Aorta (tissue), 5 donors: ENCODE measurements around the gene PTGER2. TPM values are rescaled to one million over a fixed set of nuclear protein-coding genes. Genes with fewer than 3 reads are reported as not detected.

Source experiments
- ATAC-seq: fragments of 200-7000 bp; cut with Tn5 transposase; one replicate; pipeline ENCODE4 v1.9.1; 2022; ENCODE audit warnings: moderate library complexity; ENCODE audit not compliant: low FRiP score
- DNase-seq, 2 donors: peaks; one replicate each; pipeline ENCODE4 v3.0.0-alpha.2; 2020
- H3K27ac ChIP-seq, 2 donors: one replicate each; pipeline ENCODE4 v1.5.1; 2013; ENCODE audit warnings: low read length in 2 of 2, mild to moderate bottlenecking in 2 of 2, moderate library complexity in 2 of 2, control low read depth in 1 of 2, inconsistent platforms in 1 of 2, low read depth in 1 of 2
- H3K27me3 ChIP-seq, 2 donors: one replicate each; pipeline ENCODE4 v1.6.1; 2013; ENCODE audit warnings: control low read depth in 1 of 2, low read length in 1 of 2, mild to moderate bottlenecking in 1 of 2, moderate library complexity in 1 of 2; ENCODE audit not compliant: insufficient read depth in 2 of 2, control insufficient read depth in 1 of 2
- H3K36me3 ChIP-seq, 2 donors: one replicate each; pipeline ENCODE4 v1.6.1; 2013; ENCODE audit warnings: control low read depth in 1 of 2, low read length in 1 of 2, mild to moderate bottlenecking in 1 of 2; ENCODE audit not compliant: insufficient read depth in 2 of 2, control insufficient read depth in 1 of 2
- H3K4me1 ChIP-seq, 2 donors: one replicate each; pipeline ENCODE4 v1.6.1; 2013; ENCODE audit warnings: low read length in 2 of 2, control low read depth in 1 of 2, mild to moderate bottlenecking in 1 of 2, moderate library complexity in 1 of 2; ENCODE audit not compliant: insufficient read depth in 2 of 2, control insufficient read depth in 1 of 2
- H3K4me3 ChIP-seq, 2 donors: one replicate each; pipeline ENCODE4 v1.5.1; 2013; ENCODE audit warnings: low read length in 2 of 2, control low read depth in 1 of 2, mild to moderate bottlenecking in 1 of 2
- H3K9me3 ChIP-seq: one replicate; pipeline ENCODE4 v1.6.1; 2013; ENCODE audit warnings: mild to moderate bottlenecking, low read length; ENCODE audit not compliant: control insufficient read depth
- WGBS, 2 donors: extraction: QIAGEN DNeasy Blood & Tissue Kit; methylation state at CpG; one replicate each; pipeline ENCODE4 v1.1.7; 2013; 5-methylcytosine and 5-hydroxymethylcytosine counted together
- intact Hi-C, 2 donors: fragments of 100-400 bp; cut with DNase I; formaldehyde crosslinking; loops; one replicate each; pipeline versions ENCODE4 v1.14.2 to v1.15.0; 2022
- polyA plus RNA-seq, 2 donors: library from polyadenylated mRNA; stranded (reverse); fragments of 200-250 nt; gene quantifications; one replicate each; pipeline ENCODE4 v1.2.3, GENCODE V29; 2013
- total RNA-seq, 2 donors: library from RNA; stranded (reverse); fragmentation: NEBNext Ultra II Directional; extraction: Animal tissue kit (Norgen Biotek cat#: 25700); gene quantifications; one replicate each; pipeline ENCODE4 v1.2.1, GENCODE V29; 2021
- donor health status: healthy with polysubstance abuse.
- donor health status: Bipolar disorder and iron deficiency.
- donor health status: DM: no; HTN: no; CAD: no.
- donor health status: DM: no; HTN: no; CAD: no.
- donor health status: DM: yes; HTN: yes; CAD: no.

PTGER2 gene
- total and polyA plus RNA-seq, 4 donors = 0.38 to 5.1 (median 2.6) TPM

DNA sequence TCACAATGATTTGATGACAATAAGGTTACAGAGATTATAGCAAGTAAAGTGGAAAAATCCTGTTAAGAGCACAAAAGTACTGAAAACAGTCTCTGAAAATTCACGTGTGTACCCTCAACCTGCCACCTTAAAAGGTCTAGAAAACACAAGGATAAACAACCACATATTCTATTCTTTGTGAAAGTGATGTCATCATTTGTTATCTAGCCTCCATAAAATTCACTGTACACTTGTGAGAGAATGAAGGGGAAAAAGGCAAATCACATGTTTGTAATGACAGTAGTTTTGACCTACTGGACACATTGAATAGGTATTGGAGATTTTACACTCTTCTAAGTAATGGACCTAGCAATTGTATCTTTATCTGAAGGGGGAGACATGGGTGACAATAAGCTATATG is 42.6 kb upstream of the PTGER2 start:
- Histone ChIP-seq H3K27ac (no peak overlapping the region), H3K27me3 (no peaks in the 10 kb centered on the region), H3K4me3 (no peak overlapping the region), H3K9me3 (no peaks in the 10 kb centered on the region), H3K4me1 (no peaks in the 10 kb centered on the region), H3K36me3 (no peaks in the 10 kb centered on the region)
- intact Hi-C loops = no loop called here
- 90 to 92% methylated on average over 1 of the region's 1 CpG for WGBS, 2 donors
- ATAC-seq (no peak), DNase-seq (no peak)

DNA sequence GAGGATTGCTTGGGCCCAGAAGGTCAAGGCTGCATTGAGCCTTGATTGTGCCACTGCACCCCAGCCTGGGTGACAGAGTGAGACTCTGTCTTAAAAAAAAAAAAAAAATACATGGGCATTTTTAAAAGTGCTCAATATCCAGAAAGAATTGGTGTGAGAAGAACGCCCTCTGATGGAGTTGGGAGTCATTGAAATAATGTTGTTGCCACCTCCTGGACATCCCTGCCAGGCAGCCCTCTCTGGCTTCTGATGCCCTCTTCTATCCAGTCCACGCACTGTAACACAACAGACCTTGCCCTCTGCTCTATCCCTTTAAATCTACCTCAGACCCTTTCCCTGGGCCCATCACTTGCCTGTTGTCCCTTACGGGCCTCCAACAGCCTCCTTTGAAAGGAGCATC is 41.7 kb upstream of the PTGER2 start:
- no peaks in the 10 kb centered on the region for H3K36me3 ChIP-seq
- no peak overlapping the region for H3K4me3 ChIP-seq
- intact Hi-C loops = no loop called here
- H3K9me3 ChIP-seq = no peaks in the 10 kb centered on the region
- no peak overlapping the region for H3K27ac ChIP-seq
- DNase-seq (no peak), ATAC-seq (no peak)
- H3K4me1 ChIP-seq = no peaks in the 10 kb centered on the region
- 72 to 89% methylated on average over 3 of the region's 3 CpGs for WGBS, 2 donors
- H3K27me3 ChIP-seq = no peaks in the 10 kb centered on the region

DNA sequence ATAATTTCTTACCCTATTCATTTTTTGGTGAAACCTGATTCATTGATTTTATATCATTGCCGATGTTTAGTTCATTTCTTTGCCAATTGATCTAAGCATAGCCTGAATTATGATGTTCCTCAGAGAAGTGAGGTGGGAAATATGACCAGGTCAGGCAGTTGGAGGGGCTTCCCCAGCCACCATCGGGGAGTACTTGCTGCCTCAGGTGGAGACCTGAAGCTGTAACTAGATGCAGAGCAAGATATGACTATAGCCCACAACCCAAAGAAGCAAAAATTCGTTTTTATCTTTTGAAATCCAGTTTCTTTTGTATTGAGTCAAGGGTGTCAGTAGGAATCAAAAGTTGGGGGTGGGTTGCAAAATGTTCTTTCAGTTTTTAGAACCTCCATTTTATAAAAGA is 38.7 kb upstream of the PTGER2 start:
- intact Hi-C loops = no loop called here
- no peak overlapping the region for H3K4me3 ChIP-seq
- ATAC-seq (no peak), DNase-seq (no peak)
- no peaks in the 10 kb centered on the region for H3K9me3 ChIP-seq
- H3K4me1 ChIP-seq = peaks cover 0 to 1% of the 10 kb centered on the region in 2 donors
- no peaks in the 10 kb centered on the region for H3K27me3 ChIP-seq
- 58 to 60% methylated on average over 3 of the region's 3 CpGs for WGBS, 2 donors
- no peaks in the 10 kb centered on the region for H3K36me3 ChIP-seq
- H3K27ac ChIP-seq = no peak overlapping the region

DNA sequence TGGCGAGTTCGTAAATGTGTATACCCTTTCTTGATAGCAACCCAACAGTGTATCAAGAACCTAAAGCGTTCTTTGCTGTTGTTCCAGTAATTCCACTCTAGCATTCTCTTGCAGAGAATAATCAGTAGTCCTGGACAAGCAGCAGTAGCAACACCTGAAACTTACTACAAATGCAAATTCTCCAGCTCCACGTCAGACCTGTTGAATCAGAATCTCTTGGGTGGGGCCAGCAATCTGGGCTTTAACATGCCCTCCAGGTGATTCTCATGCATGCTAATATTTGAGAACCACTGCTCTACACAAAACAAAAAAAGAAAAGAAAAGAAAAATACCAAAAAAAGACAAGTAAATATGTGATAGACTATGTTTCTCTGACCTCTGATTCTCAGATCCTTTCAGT is 36.6 kb upstream of the PTGER2 start:
- ATAC-seq (no peak), DNase-seq (no peak)
- no peaks in the 10 kb centered on the region for H3K36me3 ChIP-seq
- WGBS, 2 donors = 83 to 92% methylated on average over 4 of the region's 4 CpGs
- no peaks in the 10 kb centered on the region for H3K27me3 ChIP-seq
- H3K4me3 ChIP-seq = no peak overlapping the region
- intact Hi-C loops = no loop called here
- no peaks in the 10 kb centered on the region for H3K9me3 ChIP-seq
- H3K4me1 ChIP-seq = peaks cover 0 to 1% of the 10 kb centered on the region in 2 donors
- H3K27ac ChIP-seq = no peak overlapping the region

DNA sequence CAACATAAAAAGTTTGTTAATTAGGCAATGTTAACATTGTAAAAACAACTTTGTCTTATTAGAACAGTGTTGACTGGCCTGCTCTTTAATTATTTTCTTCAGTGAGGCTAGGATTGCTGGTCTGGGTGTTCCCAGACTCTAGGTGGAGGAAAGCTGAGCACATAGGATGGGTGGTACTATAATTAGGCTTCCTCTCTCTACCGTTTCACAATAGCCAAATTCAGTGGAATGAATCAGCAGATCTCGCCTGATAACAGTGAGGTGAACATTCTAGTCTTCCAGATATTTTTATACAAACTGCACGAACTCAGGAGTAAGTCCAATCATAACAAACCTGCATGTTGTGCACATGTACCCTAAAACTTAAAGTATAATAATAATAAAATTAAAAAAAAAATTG is 34.7 kb upstream of the PTGER2 start:
- intact Hi-C loops = no loop called here
- Histone ChIP-seq H3K36me3 (no peaks in the 10 kb centered on the region), H3K9me3 (no peaks in the 10 kb centered on the region)

DNA sequence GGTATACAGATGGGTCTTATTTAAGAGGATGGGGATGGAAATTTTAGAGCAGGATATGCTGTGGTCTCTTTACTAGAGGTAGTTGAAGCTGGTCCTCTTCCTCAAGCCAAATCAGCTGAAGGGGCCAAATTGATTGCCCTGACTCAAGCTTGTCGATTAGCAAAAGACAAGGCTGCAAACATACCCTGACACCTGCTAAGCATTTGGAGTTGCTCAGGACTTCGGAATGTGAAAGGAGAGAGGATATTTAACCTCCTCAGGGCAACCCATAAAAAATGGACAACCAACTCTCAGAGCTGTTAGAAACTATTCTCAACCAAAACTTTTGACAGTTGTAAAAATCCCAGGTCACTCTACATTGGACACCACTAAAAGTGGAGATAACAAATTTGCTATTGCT is 31.0 kb upstream of the PTGER2 start:
- H3K27me3 ChIP-seq = no peaks in the 10 kb centered on the region
- no peak overlapping the region for H3K4me3 ChIP-seq
- WGBS, 2 donors = 78 to 87% methylated on average over 2 of the region's 2 CpGs
- DNase-seq (no peak), ATAC-seq (no peak)
- intact Hi-C loops = no loop called here
- H3K27ac ChIP-seq = no peak overlapping the region
- H3K9me3 ChIP-seq = peaks cover 1% of the 10 kb centered on the region
- no peaks in the 10 kb centered on the region for H3K36me3 ChIP-seq
- H3K4me1 ChIP-seq = peaks cover 0 to 1% of the 10 kb centered on the region in 2 donors

More for the DNA sequence above, 34.7 kb upstream of the PTGER2 start:
- Histone ChIP-seq H3K27me3 (no peaks in the 10 kb centered on the region), H3K4me1 (peaks cover 0 to 1% of the 10 kb centered on the region in 2 donors), H3K4me3 (no peak overlapping the region), H3K27ac (no peak overlapping the region)
- WGBS, 2 donors = 11 to 13% methylated on average over 3 of the region's 3 CpGs
- no peak for DNase-seq
- no peak for ATAC-seq

DNA sequence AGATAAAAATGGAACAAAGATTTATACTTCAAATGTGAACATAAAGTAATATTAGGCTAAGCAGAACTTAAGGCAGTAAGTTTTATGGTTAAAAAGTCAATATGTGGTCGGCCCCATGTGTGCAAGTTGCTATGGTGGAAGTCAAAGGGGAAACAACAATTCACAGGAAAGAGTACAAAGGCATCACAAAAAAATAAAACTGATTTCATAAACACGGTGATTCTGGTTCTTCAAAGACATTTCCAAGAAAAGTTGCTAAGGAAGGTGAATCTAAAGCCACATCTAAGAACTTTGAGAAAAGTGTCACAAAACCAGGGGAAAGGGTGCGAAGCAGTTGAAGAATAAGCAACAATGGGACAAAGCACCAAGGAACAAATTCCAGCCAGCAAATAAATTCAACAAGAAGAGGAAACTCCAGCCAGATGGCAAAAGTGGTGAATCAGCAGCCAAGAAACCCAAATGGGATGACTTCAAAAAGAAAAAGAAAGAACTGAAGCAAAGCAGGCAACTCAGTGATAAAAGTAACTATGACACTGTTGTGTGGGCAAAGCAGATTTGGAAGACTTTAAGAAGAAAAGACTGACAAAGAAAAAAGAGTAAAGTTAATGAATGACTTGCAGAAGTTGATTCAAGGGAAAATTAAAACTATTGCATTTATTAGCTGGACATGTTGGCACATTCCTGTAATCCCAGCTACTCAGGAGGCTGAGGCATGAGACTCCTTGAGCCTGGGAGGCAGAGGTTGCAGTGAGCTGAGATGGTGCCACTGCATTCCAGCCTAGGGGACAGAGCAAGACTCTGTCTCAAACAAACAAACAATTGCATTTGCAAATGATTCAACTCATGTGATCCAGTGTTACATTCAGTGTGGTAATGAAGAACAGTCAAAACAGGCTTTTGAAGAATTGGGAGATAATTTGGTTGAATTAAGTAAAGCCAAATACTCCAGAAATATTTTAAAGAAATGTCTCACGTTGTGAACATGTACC is 27.2 kb upstream of the PTGER2 start:
- ATAC-seq = no peak

DNA sequence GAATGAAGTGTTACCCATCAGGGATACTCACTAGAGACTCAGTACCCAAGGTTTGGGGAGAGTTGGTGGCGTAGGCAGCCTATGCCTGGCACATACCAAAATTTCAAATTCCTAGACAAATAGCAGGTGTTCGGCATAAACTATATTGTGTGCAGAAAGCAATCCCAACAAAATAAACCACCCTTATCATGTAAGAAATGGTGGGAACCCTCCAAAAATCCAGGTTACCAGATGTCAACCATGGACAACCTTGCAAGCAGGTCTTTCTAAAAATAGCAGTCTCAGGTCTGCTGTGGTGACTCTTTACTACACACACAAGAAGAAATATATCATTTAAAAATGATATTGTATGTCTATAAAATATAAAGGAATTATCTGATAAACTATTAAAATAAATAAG is 17.7 kb upstream of the PTGER2 start:
- Histone ChIP-seq H3K4me1 (no peaks in the 10 kb centered on the region), H3K27ac (no peak overlapping the region), H3K4me3 (no peak overlapping the region), H3K9me3 (no peaks in the 10 kb centered on the region), H3K36me3 (no peaks in the 10 kb centered on the region), H3K27me3 (no peaks in the 10 kb centered on the region)
- intact Hi-C loops = loop anchor here in 1 of 2 donors (5.0 kb wide), 1 partner anchor 176 kb away; no protein-coding TSS in a partner anchor
- ATAC-seq (no peak), DNase-seq (no peak)
- WGBS, 2 donors = 85 to 86% methylated on average over 2 of the region's 2 CpGs

More for the DNA sequence above, 27.2 kb upstream of the PTGER2 start:
- H3K36me3 ChIP-seq = no peaks in the 10 kb centered on the region
- no peaks in the 10 kb centered on the region for H3K27me3 ChIP-seq
- no peak overlapping the region for H3K27ac ChIP-seq
- DNase-seq = no peak
- H3K4me1 ChIP-seq = no peaks in the 10 kb centered on the region
- intact Hi-C loops = no loop called here
- peaks cover 3% of the 10 kb centered on the region for H3K9me3 ChIP-seq
- H3K4me3 ChIP-seq = no peak overlapping the region
- 66 to 71% methylated on average over 4 of the region's 4 CpGs for WGBS, 2 donors

DNA sequence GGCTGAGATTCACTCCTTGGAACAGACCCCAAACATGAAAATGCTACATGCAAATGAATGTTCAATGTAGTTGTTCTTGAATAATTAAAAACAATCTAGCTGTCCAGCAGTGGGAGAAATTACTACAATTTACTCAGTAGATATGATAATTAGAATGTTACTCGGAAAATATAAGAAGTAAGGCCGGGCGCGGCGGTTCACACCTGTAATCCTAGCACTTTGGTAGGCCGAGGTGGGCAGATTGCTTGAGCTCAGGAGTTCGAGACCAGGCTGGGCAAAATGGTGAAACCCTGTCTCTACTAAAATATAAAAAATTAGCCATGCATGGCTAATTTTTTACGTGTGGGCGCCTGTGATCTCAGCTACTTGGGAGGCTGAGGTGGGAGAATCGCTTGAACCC is 15.3 kb upstream of the PTGER2 start:
- no peaks in the 10 kb centered on the region for H3K4me1 ChIP-seq
- H3K9me3 ChIP-seq = no peaks in the 10 kb centered on the region
- WGBS, 2 donors = 92 to 94% methylated on average over 10 of the region's 10 CpGs
- no peak overlapping the region for H3K27ac ChIP-seq
- ATAC-seq (no peak), DNase-seq (no peak)
- H3K36me3 ChIP-seq = no peaks in the 10 kb centered on the region
- no peaks in the 10 kb centered on the region for H3K27me3 ChIP-seq
- intact Hi-C loops = loop anchor here (2.0 to 5.0 kb wide), 2 partner anchors 174 to 176 kb away; no protein-coding TSS in a partner anchor
- H3K4me3 ChIP-seq = no peak overlapping the region
